GM23248 (cell line): ENCODE measurements around the gene DUSP22. TPM values are rescaled to one million over a fixed set of nuclear protein-coding genes. Genes with fewer than 3 reads are reported as not detected.

Experiments
- DNase-seq: peaks from one replicate; pipeline ENCODE4 v3.0.0-alpha.2; 2015
- H2AFZ ChIP-seq: fragments of 200-600 bp; sonication (generic); 2 replicates; pipeline ENCODE4 v1.6.1; 2016; ENCODE audit warnings: antibody characterized with exemption
- H3F3A ChIP-seq: fragments of 200-600 bp; sonication (generic); 2 replicates; pipeline ENCODE4 v1.6.1; 2016; ENCODE audit warnings: mild to moderate bottlenecking, antibody characterized with exemption, mixed run types; ENCODE audit not compliant: insufficient read depth
- H3K27ac ChIP-seq: fragments of 200-600 bp; sonication (generic); 2 replicates; pipeline ENCODE4 v1.5.1; 2016; ENCODE audit warnings: mild to moderate bottlenecking
- H3K27me3 ChIP-seq: fragments of 200-600 bp; sonication (generic); replicated peaks from 2 replicates; pipeline ENCODE4 v1.6.1; 2016; ENCODE audit warnings: mild to moderate bottlenecking; ENCODE audit not compliant: insufficient read depth
- H3K36me3 ChIP-seq: fragments of 200-600 bp; sonication (generic); 2 replicates; pipeline ENCODE4 v1.6.1; 2016; ENCODE audit warnings: low read depth, mild to moderate bottlenecking
- H3K4me1 ChIP-seq: fragments of 200-600 bp; sonication (generic); 2 replicates; pipeline ENCODE4 v1.6.1; 2016; ENCODE audit warnings: mild to moderate bottlenecking; ENCODE audit not compliant: insufficient read depth
- H3K4me2 ChIP-seq: fragments of 200-600 bp; sonication (generic); one replicate; pipeline ENCODE4 v1.6.1; 2016; ENCODE audit warnings: mild to moderate bottlenecking; ENCODE audit not compliant: unreplicated experiment
- H3K4me3 ChIP-seq: fragments of 200-600 bp; sonication (generic); 2 replicates; pipeline ENCODE4 v1.5.1; 2016; ENCODE audit warnings: mild to moderate bottlenecking
- H3K79me2 ChIP-seq: fragments of 200-600 bp; sonication (generic); 2 replicates; pipeline ENCODE4 v1.6.1; 2016; ENCODE audit warnings: mild to moderate bottlenecking; ENCODE audit not compliant: insufficient read depth
- H3K9ac ChIP-seq: fragments of 200-600 bp; sonication (generic); 2 replicates; pipeline ENCODE4 v1.6.1; 2016; ENCODE audit warnings: mild to moderate bottlenecking
- H3K9me2 ChIP-seq: fragments of 200-600 bp; sonication (generic); 2 replicates; pipeline ENCODE4 v1.6.1; 2016; ENCODE audit warnings: mixed run types, mild to moderate bottlenecking, moderate library complexity; ENCODE audit not compliant: insufficient read depth
- H3K9me3 ChIP-seq: fragments of 200-600 bp; sonication (generic); one replicate; pipeline ENCODE4 v1.6.1; 2017; ENCODE audit warnings: low read depth
- H4K20me1 ChIP-seq: fragments of 200-600 bp; sonication (generic); 2 replicates; pipeline ENCODE4 v1.6.0; 2016; ENCODE audit not compliant: insufficient read depth
- EZH2 ChIP-seq: fragments of 200-600 bp; sonication (generic); IDR thresholded peaks from 2 replicates; pipeline ENCODE4 v1.6.1; 2018; ENCODE audit warnings: antibody characterized with exemption, mild to moderate bottlenecking; ENCODE audit not compliant: insufficient read depth, poor library complexity, severe bottlenecking
- EZH2phosphoT487 ChIP-seq: fragments of 200-600 bp; sonication (generic); IDR thresholded peaks from 2 replicates; pipeline ENCODE4 v1.6.1; 2018; ENCODE audit warnings: antibody characterized with exemption, moderate library complexity, mild to moderate bottlenecking, low read depth; ENCODE audit not compliant: insufficient read depth
- WGBS, 2 experiments: methylation state at CpG; one replicate each; pipeline ENCODE4 v1.1.6; 2015 to 2017; ENCODE audit warnings: low lambda C conversion rate in 2 of 2, low coverage in 1 of 2; ENCODE audit errors: missing lambda C conversion rate in 2 of 2; 5-methylcytosine and 5-hydroxymethylcytosine counted together
- in situ Hi-C: fragments of 300-500 bp; cut with MboI; formaldehyde crosslinking; loops from 2 replicates; pipeline ENCODE4 v1.15.0; 2020
- polyA plus RNA-seq: library from polyadenylated mRNA; unstranded; fragments of >200 nt; fragmentation: Nextera tagmentation; extraction: Ambion mirVana; gene quantifications from 2 replicates; pipeline ENCODE4 v1.2.1, GENCODE V29; 2016
- total RNA-seq: library from RNA; depleted of rRNA; stranded (reverse); fragments of >200 nt; shearing (Covaris generic); gene quantifications from 2 replicates; pipeline ENCODE4 v1.2.3, GENCODE V29; 2014

DUSP22 gene
- total and polyA plus RNA-seq, 2 experiments from 2014 or later, result 12.4 to 15.7 TPM

DNA sequence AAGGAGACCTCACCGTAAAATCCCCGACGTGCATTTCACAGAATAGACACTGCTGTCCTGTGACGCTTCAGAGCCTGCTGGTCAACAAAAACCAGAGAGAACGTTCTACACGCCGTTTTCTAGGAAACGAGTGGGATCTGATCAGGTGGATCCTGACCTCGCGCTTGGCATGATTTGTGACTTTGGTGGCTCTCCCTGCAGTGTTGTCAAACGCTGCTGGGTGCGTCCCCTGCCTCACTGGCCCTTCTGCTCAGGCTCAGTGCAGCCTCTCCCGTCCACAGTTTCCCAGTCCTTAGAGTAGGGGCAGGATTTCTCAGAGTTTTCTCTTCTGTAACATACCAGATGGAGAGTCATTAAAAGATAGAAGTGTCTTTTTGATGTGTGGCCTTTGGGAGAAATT, 71.6 kb downstream of the DUSP22 start:
- no peak for TF ChIP-seq EZH2
- TF ChIP-seq EZH2phosphoT487, result no peak
- H3K27ac ChIP-seq, result no peak overlapping the region
- 66 to 73% methylated on average over 13 of the region's 13 CpGs for WGBS, 2 experiments
- no peaks in the 10 kb centered on the region for H3F3A ChIP-seq
- DNase-seq, result no peak
- H3K4me3 ChIP-seq, result no peak overlapping the region
- H3K9me2 ChIP-seq, result no peaks in the 10 kb centered on the region
- H3K36me3 ChIP-seq, result no peaks in the 10 kb centered on the region
- no peaks in the 10 kb centered on the region for H4K20me1 ChIP-seq
- H3K4me1 ChIP-seq, result no peaks in the 10 kb centered on the region
- no peak overlapping the region for H3K9ac ChIP-seq
- no peak overlapping the region for H3K4me2 ChIP-seq
- no peaks in the 10 kb centered on the region for H3K79me2 ChIP-seq
- H3K9me3 ChIP-seq, result no peaks in the 10 kb centered on the region
- in situ Hi-C loops, result no loop called here
- H2AFZ ChIP-seq, result no peak overlapping the region
- H3K27me3 ChIP-seq, result peaks cover 20% of the 10 kb centered on the region

DNA sequence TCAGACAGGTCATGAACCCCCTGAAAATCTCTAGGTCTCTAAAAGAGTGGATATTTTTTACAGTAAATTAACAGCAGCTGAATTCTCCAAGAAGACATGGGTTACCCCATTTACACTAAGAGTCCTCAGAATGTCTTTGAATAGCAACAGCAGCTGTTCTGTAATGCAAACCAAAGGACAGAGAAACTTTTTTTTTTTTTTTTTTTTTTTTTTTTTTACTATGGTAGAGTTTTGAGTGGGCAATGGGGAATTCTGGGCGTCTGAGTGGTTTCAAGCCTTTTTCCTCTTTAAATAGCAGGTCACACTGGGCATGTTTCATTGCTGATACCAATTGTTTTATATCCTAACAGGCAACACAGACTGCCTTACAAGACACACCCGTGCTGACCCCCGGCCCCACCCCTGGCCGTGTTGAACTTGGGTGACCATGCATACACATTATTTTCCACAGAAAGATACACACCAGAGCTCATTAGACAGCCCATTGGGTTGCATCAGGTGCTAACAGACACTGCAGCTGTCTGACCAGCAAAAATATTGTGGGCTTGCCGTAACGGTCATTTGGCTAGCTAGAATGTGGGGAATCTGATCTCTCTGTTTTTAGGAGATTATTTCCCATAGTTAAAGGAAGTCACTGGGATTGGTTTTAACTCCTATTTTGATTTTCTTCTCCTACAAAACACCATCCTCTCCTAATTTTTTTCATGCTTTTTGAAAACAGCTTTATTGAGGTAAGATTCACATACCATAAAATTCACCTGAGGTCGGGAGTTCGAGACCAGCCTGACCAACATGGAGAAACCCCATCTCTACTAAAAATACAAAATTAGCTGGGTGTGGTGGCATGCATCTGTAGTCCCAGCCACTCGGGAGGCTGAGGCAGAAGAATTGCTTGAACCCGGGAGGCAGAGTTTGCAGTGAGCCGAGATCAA, 72.6 kb downstream of the DUSP22 start:
- no peak overlapping the region for H3K9ac ChIP-seq
- no peaks in the 10 kb centered on the region for H4K20me1 ChIP-seq
- in situ Hi-C loops, result no loop called here
- no peaks in the 10 kb centered on the region for H3K4me1 ChIP-seq
- no peak overlapping the region for H2AFZ ChIP-seq
- peaks cover 30% of the 10 kb centered on the region for H3K27me3 ChIP-seq
- H3K36me3 ChIP-seq, result no peaks in the 10 kb centered on the region
- no peaks in the 10 kb centered on the region for H3K9me3 ChIP-seq
- TF ChIP-seq EZH2phosphoT487, result no peak
- TF ChIP-seq EZH2, result no peak
- H3K79me2 ChIP-seq, result no peaks in the 10 kb centered on the region
- H3K9me2 ChIP-seq, result no peaks in the 10 kb centered on the region
- no peaks in the 10 kb centered on the region for H3F3A ChIP-seq
- H3K4me3 ChIP-seq, result no peak overlapping the region
- H3K27ac ChIP-seq, result no peak overlapping the region
- 43 to 45% methylated on average over 11 of the region's 11 CpGs for WGBS, 2 experiments
- H3K4me2 ChIP-seq, result no peak overlapping the region
- DNase-seq, result no peak

DNA sequence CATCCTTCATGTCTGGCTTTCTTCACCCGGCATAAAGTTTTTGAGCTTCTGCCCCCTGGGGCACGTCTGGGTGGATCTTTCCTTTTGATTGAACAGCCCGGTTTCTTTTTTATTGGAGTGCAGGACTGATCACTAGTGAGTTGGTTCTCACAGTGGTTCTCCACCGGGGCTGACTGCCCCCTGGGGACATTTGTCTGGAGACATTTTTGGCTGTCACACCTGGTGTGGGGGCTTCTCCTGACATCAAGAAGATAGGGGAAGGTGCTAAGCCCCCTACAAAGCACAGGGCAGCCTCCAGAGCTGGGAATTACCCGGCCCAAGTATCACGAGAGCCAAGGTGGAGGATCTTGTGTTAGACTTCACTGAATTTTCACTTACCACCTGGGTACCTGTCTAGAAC, 73.5 kb downstream of the DUSP22 start:
- Histone ChIP-seq H2AFZ (no peak overlapping the region), H3K9ac (no peak overlapping the region), H3K27ac (no peak overlapping the region), H3K9me2 (no peaks in the 10 kb centered on the region), H3K27me3 (peaks cover 33% of the 10 kb centered on the region), H3K4me2 (no peak overlapping the region), H3K4me1 (no peaks in the 10 kb centered on the region), H3F3A (no peaks in the 10 kb centered on the region), H4K20me1 (no peaks in the 10 kb centered on the region), H3K79me2 (no peaks in the 10 kb centered on the region), H3K4me3 (no peak overlapping the region), H3K9me3 (no peaks in the 10 kb centered on the region), H3K36me3 (no peaks in the 10 kb centered on the region)
- WGBS, 2 experiments, result 34 to 40% methylated on average over 6 of the region's 6 CpGs
- TF ChIP-seq EZH2 (no peak), EZH2phosphoT487 (no peak)
- DNase-seq, result no peak
- in situ Hi-C loops, result no loop called here

DNA sequence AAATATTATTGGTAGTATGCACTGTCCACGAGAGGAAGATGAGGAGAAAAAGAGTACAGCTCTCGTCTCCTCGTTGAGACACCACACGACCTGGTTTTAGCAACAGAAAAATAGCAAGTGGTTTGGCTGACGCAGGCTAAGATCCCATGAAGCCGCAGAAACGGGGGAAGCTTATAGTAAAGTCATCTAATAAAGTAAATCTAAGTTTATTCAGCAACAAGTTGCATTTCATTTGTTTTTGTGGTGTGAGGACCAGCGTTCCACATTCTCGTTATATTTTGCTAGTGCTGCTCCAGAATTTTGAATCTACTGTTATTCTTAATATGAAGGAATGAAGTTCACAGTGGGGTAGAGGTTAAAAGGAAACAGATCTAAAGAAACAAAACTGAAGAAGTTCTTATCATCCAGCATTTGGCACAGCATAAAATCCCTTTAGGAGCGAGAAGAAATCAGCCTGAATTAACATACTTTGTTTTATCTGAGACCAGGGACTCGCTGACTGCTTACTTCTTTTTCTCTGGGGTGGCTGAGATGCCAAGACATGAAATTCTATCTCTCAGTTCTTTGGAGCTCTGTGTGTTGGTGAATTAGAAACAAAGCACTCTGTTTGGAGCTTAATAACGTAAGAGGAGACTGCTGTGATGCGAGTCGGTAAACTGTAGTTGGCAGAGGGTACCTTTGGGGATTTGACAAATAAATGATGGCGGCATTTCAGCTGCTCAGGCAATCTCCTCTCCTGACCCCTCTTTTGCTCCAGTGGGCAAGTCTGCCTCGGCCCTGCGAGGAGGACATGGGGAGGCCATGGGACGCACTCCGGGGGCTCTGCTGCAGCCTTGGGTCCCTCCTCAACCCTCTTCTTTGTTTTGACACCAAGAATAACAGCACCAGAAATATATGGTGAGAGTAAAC, 74.4 kb downstream of the DUSP22 start:
- H3K27ac ChIP-seq, result no peak overlapping the region
- H3K4me1 ChIP-seq, result no peaks in the 10 kb centered on the region
- no peaks in the 10 kb centered on the region for H4K20me1 ChIP-seq
- no peaks in the 10 kb centered on the region for H3K79me2 ChIP-seq
- 43% methylated on average over 19 of the region's 19 CpGs for WGBS, 2 experiments
- H3K4me3 ChIP-seq, result no peak overlapping the region
- H3K36me3 ChIP-seq, result no peaks in the 10 kb centered on the region
- no peaks in the 10 kb centered on the region for H3K9me2 ChIP-seq
- no peak overlapping the region for H3K4me2 ChIP-seq
- no peak overlapping the region for H3K9ac ChIP-seq
- in situ Hi-C loops, result no loop called here
- TF ChIP-seq EZH2phosphoT487, result no peak
- no peak for TF ChIP-seq EZH2
- no peaks in the 10 kb centered on the region for H3K9me3 ChIP-seq
- no peak for DNase-seq
- no peaks in the 10 kb centered on the region for H3F3A ChIP-seq
- peaks cover 33% of the 10 kb centered on the region for H3K27me3 ChIP-seq
- no peak overlapping the region for H2AFZ ChIP-seq
